GM18870 (cell line): ENCODE results near the gene ATP2B2.

Experiments
- ATAC-seq: cut with Tn5 transposase; IDR thresholded peaks from one replicate; pipeline ENCODE4 v1.9.1; 2021; ENCODE audit warnings: moderate library complexity; ENCODE audit not compliant: unreplicated experiment

Gene ATP2B2

DNA sequence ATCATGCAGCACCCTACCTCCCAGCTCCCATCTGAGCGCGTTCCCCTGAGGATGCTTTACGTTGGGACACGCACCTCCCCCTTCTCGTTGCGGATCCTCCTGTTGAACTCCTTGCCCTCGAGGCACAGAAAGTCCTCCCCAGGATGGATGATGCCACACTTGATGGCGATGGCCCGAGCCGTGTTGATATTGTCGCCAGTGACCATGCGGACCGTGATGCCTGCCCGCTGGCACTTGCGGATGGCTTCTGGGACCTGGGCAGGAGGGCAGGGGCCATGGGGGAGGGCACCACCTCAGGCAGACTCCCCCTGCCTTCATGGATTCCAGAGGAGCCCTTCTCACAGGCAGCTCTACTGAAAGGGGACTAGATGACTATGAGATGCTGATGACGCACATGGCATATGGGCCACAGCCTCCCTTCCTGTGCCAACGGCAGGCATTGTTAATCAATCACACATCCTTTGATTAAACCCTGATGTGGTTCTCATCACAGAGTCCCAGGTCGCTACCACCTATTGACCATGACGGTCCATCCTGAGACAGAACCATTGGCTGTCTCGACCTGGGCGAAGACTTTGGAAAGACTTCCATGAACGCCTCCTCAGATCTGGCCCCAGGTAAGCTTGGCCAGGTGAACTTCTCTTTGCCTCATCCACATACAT, 154.9 kb downstream of the ATP2B2 start:
- ATAC-seq, result no peak

DNA sequence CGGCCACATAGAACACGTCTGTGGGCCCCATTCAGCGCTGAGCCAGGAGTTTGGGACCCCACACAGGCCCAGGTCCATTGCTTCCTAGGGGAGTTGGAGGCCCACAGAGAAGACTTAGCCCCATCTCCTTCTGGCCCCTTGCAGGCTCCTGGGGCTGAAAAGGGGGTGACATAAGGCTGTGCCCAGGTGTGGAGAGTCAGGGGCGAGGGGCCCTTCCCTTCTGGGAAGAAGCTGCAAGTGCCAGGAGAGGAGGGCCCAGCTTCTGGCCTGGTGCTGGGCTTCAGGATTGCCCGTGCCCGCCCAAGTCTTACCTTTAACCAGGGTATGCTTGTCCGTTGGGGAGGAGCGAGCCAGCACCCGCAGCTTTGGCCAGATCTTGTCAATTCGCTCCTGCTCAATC, 155.6 kb downstream of the ATP2B2 start:
- no peak for ATAC-seq

DNA sequence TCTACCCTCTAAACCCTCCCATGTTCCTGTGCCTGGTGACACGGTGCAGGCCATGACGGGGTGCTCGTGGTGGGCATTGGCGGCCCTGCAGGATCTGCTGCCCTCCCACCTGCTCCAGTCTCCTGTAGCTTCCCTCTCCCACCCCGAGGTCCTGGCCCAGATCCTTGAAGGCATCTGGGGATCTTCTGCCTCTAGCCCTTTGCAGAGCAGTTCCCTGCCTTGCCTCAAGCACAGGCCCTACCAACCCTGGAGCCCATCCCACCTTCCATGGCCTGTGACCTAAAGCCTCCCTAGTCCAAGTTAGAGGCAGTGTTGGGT, 157.0 kb downstream of the ATP2B2 start:
- no peak for ATAC-seq

DNA sequence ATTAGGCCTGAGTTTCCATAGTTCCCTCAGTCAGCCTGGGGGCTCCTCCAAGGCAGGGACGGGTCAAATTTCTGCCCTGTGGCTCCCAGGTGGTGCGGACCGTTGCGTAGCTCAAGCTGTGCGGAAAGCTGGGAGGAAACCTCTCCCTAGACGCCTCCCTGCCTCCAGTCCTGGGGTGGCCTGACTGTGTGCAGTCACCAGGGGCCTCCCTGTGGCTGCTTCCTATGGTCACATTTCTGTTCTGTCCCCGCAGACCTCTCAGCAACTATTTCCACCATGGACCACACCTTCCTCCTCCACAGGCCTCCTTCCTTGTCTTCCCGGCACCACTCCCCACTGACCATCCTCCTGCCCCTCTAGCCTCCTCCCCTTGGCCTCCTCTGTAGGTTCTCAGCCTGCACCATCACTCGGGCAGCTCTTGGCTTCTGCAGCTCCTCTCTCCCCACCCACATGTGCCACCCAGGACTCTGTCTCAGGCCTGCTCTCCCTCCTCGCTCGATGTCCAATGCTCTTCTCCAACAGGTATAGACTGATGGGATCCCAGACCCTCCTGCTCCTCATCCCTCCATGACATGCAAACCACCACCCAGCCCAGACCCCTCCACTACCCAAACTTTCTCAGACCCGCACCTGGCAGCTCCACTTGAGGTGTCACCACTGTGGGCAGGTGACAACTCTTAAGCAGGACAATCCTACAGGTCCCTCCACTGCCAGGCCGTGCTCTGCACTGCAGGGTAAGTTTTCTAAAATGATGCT, 157.6 kb downstream of the ATP2B2 start:
- no peak for ATAC-seq

DNA sequence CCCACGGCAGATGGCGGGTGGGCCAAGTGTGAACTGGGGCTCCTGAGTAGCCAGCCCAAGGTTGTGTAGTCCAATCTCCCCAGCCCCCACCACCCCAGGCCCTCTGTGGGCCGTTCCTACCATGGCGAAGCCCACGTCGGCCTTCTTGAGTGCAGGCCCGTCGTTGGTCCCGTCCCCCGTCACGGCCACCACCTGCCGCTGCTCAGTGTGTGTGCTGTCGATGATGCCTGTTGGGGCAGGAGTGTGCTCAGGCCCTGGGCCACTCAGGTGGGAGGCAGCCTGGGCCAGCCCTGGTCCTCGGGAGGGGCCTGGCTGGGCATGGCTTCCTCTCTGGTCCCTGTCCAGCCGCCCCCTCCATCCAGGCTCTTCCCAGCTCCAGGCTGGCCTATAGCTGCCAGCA, 159.5 kb downstream of the ATP2B2 start:
- no peak for ATAC-seq

DNA sequence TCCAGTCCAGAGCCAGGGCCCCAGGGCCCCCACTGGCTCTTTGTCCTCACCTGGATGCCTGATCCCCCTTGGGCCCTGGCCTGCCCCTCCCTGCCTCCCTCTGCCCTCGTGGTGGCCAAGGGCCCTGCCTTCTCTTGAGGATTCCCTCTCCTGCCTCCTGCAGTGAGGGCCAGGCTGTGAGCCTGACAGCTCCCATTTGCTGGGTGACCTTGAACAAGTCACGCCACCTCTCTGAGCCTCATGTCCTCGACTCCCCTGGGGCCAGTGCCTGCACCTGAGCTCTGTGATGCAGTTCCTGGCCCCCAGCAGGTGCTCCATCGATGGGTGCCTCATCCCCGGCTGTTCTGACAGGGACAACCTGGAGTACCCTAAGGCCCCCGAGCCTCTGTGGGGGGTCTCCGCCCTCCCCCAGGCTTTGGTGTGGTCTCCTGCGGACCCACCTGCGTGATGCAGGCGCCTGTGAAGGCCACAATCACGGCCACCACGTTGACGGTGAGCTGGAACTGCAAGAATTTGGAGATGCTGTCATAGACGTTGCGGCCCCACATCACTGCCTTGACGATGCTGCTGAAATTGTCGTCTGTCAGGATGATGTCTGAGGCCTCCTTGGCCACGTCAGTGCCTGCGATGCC, 160.3 kb downstream of the ATP2B2 start:
- no peak for ATAC-seq

DNA sequence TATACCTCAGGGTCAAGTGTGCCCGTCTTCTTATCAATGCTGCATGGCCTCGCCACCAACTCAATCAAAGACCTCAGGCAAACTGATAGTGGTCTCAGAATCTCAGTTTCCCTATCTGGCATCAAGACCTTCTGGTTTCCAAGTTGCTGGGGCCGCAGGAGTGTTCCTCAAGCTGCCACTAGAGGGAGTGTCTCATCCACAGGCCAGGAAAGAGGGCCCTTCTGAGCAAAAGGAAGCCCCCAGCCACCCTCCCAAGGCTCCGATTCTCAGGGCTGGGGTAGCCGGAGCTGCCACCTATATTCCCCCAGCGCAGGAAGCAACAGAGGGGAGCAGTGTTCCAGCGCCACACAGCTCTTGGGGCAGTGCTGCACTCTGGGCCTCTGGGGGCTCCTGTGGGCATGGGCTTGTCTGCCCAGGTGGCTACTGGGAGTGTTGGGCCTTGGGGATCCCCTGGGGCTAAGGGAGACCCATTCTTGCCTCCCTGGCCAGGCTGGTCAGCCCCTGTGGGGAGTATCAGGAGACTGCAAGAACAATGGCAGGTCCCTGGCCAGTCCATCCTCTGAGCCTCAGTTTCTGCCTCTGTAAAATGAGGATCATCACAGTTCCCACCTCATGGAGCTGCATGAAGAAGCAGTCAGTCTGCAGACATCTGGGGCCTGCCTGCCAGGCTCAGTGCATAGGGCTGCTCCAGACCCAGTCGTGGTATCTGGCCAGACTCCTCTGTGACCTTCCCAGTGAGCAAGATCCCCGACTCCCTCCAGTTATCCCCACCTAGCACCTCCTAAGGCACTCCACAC, 161.0 kb downstream of the ATP2B2 start:
- no peak for ATAC-seq

DNA sequence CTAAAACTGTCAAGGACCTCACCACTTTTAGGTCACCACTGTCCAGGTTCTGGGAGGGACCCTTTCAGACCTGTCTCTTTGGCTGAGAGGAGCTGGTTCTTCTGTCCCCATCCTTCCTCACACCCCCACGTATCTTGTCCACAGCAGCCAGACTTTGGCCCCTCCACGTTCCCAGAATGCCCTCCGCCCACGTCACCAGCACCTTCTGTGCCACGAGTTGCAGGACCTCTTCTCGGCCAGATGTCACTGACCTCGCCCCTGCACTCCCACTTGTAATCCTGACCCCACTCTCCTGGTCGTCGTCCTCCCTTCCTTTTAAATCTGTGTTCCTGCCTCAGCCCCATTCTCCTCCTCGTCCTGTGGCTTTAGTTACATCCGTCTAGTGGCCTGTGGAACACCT, 161.9 kb downstream of the ATP2B2 start:
- ATAC-seq, result no peak

DNA sequence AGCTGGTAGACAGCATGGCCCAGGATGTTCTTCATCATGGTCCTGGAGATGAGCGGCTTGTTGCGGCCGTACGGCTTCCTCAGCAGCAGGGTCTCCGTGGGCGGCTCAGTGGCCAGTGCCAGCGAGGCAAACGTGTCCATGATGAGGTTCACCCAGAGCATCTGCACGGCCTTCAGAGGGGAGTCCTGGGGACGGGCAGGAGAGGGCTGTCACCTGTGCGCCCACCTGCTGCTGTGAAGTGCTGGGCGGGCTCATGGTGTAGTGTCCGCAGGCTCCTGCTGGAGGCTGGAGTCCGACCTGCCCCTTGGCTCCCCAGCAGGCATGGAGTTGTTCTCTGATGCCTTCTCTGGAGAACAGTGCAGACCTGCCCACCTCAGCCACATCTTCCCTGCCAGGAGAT, 162.6 kb downstream of the ATP2B2 start:
- ATAC-seq, result no peak

DNA sequence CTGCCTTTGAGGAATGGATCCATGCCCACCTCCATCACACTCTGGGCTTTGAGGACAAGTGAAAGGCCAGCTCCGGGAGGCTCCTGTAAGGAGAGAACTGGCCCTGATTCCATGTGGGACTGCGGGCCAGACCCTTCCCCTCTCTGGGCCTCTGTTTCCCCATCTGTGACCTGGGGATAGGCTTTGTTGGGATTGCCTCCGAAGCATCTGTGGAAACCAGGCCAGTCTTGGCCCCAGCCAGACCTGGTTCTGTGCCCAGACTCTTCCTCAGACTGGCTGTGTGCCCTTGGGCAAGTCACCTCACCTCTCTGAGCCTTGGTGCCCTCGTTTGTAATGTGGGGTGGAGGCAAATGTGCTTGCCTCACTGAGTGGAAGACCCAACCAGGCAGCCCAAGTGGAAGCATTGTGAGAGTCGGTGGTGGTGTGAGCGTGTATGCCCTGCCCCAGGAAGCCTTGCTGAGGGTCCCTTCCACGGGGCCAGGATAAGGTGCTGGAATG, 163.4 kb downstream of the ATP2B2 start:
- no peak for ATAC-seq

DNA sequence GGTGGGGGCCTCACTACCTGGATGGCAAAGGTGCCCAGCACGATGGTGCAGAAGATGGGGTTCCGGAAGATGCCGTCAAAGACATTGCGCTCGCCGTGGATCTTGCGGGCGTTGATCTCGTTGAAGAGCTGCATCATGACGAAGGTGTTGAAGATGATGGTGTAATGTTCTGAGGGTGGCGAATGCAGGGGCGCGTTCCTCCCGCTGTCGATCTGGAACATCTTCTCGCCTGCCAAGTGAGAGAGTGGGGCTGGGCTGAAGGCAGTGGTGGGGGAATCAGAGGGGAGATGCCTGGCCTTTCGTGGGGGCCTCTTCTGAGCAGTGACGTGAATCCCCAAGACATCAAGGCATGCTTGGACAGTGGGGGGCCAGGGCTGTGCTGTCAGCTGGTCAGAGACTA, 164.9 kb downstream of the ATP2B2 start:
- no peak for ATAC-seq

DNA sequence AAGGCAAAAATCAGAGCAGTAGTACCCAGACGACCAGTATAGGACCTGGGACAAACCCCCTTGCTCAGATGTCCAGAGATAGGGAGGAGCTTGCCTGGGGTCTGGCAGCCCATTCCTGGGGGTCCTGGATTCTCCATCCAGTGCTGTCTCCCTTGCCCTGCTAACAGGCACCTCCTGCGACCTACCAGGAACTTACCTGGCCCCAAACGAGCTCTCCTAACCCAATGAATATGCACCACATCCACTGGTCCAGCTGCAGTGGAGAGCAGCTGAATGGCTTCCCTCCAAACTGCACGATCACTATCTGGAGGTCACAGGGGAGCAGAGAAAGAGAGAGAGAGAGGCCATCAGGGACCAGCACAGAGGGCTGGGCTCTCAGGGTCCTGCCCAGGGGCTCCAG, 165.3 kb downstream of the ATP2B2 start:
- ATAC-seq, result no peak

DNA sequence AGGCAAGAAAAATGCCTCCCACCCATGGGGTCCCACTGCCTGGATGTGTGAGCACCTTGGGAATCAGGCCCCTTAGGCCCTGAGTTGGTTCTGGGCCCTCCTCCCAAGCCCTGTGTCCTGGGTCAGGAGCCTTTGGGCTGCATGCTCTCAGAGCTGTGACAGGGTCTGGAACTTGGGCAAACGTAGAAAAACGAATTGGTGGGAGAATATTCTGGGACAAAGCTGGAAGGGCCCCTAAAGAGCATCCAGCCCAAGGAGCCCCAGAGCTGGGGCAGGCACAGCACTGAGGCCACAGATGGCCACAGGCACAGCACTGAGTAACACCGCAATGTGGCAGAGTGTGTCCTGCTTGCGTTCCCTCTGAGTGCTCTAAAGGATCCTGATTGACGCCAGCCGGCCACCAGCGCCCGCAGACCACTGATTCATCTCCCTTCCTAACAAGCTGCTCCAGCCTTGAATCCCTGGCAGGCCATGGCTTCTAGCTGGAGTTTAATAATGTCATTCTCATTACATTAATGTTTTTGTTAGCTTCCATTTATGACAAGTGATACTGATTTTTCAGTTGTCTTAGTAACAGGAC, 165.9 kb downstream of the ATP2B2 start:
- ATAC-seq, result no peak

DNA sequence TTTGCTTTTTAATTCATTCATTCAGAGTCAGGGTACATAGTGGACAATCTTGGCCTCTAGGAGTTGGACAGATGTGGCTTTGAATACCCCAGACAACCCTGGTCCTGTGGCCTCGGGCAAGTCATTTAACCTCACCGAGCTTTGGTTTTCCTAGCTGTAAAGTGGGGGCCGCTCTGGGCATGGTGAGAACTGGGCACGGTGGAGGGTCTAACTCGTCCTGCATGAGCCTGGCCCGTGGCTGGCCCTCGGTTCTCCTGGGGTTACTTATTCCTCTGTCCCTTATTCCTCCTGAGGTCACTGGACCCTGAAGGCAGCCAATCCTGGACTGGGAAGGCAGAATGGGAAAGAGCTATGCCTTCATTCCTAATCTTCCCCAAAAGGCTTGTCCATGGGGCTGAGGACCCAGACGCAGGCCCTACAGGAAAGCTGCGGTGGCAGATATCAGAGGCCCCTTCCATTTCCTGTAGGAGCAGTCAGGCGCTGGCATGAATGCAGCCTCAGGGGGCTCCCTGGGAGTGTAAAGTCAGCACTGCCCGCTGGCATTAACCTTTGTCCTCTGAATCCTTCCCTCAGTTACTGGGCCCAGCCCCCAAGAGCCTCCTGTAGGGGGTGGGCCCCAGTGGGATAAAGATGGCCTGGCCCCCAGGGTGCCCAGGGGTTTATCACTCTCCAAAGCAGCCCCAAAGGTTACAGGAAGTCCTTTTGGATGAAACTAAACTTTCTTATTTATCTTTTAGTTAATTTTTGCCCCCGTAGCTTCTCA, 166.6 kb downstream of the ATP2B2 start:
- ATAC-seq, result no peak

DNA sequence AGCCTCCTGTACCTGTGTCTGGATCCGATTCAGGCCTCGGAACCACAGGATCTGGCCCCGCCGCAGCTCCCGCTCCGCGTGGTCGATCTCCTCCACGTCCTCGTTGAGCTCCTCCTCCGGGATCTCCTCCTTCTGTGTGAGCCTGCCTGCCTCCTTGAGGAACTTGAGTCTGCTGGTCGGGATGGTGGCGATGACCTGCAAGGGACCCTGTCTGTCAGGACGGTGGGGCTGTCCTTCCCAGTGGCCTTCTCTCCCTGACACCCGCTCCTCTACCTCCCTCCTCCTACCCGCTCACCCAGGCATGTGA, 167.3 kb downstream of the ATP2B2 start:
- no peak for ATAC-seq

DNA sequence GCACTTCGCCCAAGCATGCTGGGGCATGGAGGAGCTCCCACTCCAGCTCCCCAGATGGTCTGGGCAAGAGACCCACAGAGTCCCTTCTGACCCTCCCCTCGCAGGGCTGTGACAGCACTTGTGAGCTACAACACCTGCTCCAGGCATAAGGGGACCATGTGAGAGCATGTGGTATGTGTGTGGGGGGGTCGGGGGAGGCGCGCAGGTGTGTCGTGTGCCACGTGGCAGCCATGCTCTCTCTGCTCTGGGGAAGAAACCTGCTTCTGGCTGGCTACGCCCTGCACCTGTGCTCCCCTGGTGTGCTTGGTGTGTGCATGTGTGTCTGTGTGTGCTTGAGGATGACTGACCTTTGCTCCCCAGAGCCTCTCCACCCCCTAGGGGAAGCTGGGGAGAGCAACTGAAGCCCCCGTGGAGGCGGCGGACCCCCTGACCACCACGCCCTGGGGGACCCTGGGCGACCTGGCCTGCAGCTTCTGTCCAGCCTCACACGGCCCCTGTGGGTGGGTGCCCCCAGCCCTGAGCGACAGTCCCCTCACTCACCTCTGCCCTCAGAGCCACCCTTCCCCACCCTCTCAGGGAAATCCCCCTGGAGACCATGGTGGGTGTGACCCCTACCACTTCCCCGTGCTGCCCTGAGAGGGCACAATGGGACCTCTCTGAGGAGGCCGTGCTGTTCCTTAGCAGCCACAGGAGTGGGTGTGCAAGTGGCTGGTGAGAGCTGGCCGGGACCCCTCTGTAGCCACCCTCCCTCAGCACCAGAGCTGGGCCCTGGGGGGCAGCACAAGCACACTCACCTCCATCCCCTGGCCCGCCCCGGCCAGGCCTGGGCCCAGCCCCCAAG, 167.8 kb downstream of the ATP2B2 start:
- ATAC-seq, result no peak

DNA sequence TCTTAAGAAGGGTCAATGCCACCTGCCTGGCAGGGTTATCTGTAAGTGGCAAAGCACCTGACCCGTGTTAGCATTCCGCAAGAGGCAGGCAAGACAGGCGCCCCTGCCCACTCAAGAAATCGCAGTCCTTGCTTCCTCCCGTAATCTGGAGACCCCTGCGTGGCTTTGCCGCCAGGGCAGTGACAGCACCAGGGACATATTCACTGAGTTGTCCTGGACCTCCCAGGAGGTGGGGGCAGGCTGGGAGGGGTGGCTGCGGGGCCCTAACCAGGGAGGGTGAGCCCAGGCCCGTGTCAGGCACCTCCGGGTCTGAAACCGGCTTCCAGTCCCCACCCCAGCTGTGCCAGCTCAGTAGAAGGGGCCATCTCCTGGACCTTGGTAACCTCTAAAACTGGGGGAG, 168.6 kb downstream of the ATP2B2 start:
- ATAC-seq, result no peak

DNA sequence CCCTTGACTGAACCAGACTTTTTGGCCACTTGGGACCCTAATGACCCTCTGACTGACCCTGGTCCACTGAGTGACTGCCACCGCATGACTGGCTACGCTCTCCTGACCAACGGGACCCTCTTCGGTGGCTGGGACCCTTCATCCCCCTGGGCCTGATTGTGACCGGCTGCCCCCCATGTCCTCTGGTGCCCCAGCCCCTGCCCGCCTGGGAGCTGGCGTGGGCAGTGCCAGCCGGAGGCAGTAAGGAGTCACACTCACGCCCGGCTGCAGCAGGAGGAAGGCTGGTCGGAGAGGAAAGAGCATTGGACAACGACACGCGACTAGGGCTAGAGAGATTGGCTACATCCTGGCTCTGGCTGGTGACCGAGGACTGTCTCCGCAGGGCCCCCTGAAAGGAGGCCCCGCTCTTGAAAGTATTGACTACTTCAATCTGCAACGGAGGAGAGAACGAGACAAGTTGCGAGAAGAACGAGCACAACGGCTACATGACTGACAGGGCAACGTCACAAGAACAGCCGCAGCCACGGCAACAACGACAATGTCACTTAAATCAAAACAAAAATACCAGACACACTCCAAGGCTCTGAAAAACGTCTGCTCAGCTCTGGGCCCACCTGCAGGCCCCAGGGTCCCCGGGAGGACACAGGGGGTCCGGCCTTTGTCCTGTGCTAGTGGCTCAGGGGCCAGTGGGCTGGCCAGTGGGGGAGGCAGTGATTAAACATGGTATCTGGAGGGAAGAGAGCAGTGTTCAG, 169.3 kb downstream of the ATP2B2 start:
- ATAC-seq, result no peak

DNA sequence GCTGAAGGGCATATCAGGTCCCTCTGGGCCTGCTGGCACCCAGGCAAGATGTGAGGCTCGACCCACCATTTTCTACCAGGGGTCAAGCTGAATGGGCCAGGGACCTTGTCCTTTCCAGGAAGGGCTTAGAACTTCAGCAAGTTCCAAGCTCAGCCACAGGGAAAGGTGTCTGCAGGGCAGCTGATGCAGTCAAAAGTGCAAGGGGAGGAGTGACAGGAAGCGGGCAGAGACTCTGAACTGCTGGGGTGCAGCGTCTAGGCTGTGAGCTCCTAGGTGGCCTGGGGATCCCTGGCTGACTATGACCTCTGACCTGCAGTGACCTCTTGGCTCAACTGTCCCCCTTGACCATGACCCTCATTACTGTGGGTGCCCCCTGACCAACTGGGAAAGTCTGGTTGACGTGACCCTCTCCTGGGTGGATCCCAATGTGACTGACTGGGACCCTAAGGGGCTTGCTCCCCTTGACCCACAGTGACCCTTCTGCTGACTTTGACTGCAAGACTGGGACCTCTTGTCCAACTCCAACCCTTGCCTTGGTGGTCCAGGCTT, 170.1 kb downstream of the ATP2B2 start:
- ATAC-seq, result no peak
